OCI-LY7 (cell line): Measurements from ENCODE around the gene GRM5. TPM values are rescaled to one million over a fixed set of nuclear protein-coding genes. Genes with fewer than 3 reads are reported as not detected.
"Not testable (repeated sequence)": the region's sequence is repeated elsewhere in the genome, so short reads cannot be mapped to it uniquely, and the experiment has no call there.

ENCODE experiments used
- Bru-seq: library from RNA; stranded (reverse); fragments of 400-500 nt; gene quantifications from one replicate; lab custom pipeline; 2021; lab: Mats Ljungman, UMichigan
- BruChase-seq, 2 experiments: library from RNA; stranded (reverse); fragments of 400-500 nt; gene quantifications; one replicate each; lab custom pipeline; 2021; lab: Mats Ljungman, UMichigan
- BruUV-seq: library from RNA; stranded (reverse); fragments of 400-500 nt; replicated peaks from 2 replicates; lab custom pipeline; 2021; lab: Mats Ljungman, UMichigan
- CTCF ChIA-PET: fragments of 300-600 bp; sonication (Branson Sonifier 250); formaldehyde crosslinking; loops from one replicate; lab custom pipeline; 2022; ENCODE audit warnings: antibody characterized with exemption; ENCODE audit not compliant: unreplicated experiment; lab: Charles Lee
- POLR2A ChIA-PET: fragments of 300-600 bp; sonication (Branson Sonifier 250); formaldehyde crosslinking; loops from one replicate; lab custom pipeline; 2022; ENCODE audit warnings: antibody characterized with exemption; lab: Charles Lee
- DNase-seq: peaks from one replicate; pipeline ENCODE4 v3.0.0-alpha.2; 2015; ENCODE audit warnings: low spot score
- H2AFZ ChIP-seq: fragments of 200-600 bp; sonication (generic), shearing (Covaris generic); 2 replicates; pipeline ENCODE4 v1.6.1; 2014; ENCODE audit warnings: mild to moderate bottlenecking, antibody characterized with exemption, low read length, moderate library complexity
- H3K27ac ChIP-seq: fragments of 200-600 bp; sonication (generic); 2 replicates; pipeline ENCODE4 v1.5.1; 2014; ENCODE audit warnings: mixed run types, low read depth, mild to moderate bottlenecking, moderate library complexity, low read length, inconsistent platforms; ENCODE audit not compliant: poor library complexity, severe bottlenecking
- H3K36me3 ChIP-seq: fragments of 200-600 bp; sonication (generic); 2 replicates; pipeline ENCODE4 v1.6.1; 2014; ENCODE audit warnings: mild to moderate bottlenecking, antibody characterized with exemption, low read length, moderate library complexity, mixed read lengths; ENCODE audit not compliant: insufficient read depth
- H3K4me1 ChIP-seq: fragments of 200-600 bp; sonication (generic); 2 replicates; pipeline ENCODE4 v1.5.1; 2014; ENCODE audit warnings: mild to moderate bottlenecking, low read length; ENCODE audit not compliant: insufficient read depth, poor library complexity, severe bottlenecking
- H3K4me2 ChIP-seq: fragments of 200-600 bp; sonication (generic); 2 replicates; pipeline ENCODE4 v1.6.1; 2014; ENCODE audit warnings: mild to moderate bottlenecking, low read length
- H3K4me3 ChIP-seq: fragments of 200-600 bp; sonication (generic); 2 replicates; pipeline ENCODE4 v1.5.1; 2014; ENCODE audit warnings: mild to moderate bottlenecking, low read depth, low read length; ENCODE audit not compliant: poor library complexity, severe bottlenecking
- H3K79me2 ChIP-seq: fragments of 200-600 bp; sonication (generic); 2 replicates; pipeline ENCODE4 v1.6.1; 2016; ENCODE audit warnings: low read depth, mild to moderate bottlenecking, low read length, moderate library complexity, mixed read lengths; ENCODE audit not compliant: insufficient read depth
- H3K9me2 ChIP-seq: fragments of 200-600 bp; sonication (generic); 2 replicates; pipeline ENCODE4 v1.6.1; 2016; ENCODE audit warnings: mild to moderate bottlenecking, low read length, mixed read lengths; ENCODE audit not compliant: insufficient read depth
- H3K9me3 ChIP-seq: fragments of 200-600 bp; sonication (generic); 2 replicates; pipeline ENCODE4 v1.6.1; 2014; ENCODE audit warnings: mild to moderate bottlenecking, mixed run types, low read length, mixed read lengths
- H4K20me1 ChIP-seq: fragments of 200-600 bp; sonication (generic); 2 replicates; pipeline ENCODE4 v1.6.1; 2014; ENCODE audit warnings: mild to moderate bottlenecking, antibody characterized with exemption, low read length, moderate library complexity, mixed read lengths; ENCODE audit not compliant: insufficient read depth
- CTCF ChIP-seq: fragments of 200-600 bp; sonication (generic); conservative IDR thresholded peaks from 2 replicates; pipeline ENCODE4 v1.5.1; 2014; ENCODE audit warnings: mild to moderate bottlenecking, antibody characterized with exemption, low read length, moderate library complexity, mixed read lengths
- intact Hi-C: fragments of 100-400 bp; cut with micrococcal nuclease; formaldehyde crosslinking; loops from one replicate; pipeline ENCODE4 v1.10.0; 2022; ENCODE audit not compliant: unreplicated experiment
- long read RNA-seq: library from polyadenylated mRNA; stranded (forward); transcript quantifications from one replicate; pipeline ENCODE4 v2.0.0, GENCODE V29; 2022
- total RNA-seq, 2 experiments: library from RNA; depleted of rRNA in 1 of 2; stranded (reverse); fragments of >200 nt in 1 of 2; shearing (Covaris generic) in 1 of 2; gene quantifications; 2 replicates each; pipeline ENCODE4 v1.2.3, GENCODE V29; 2014 to 2022

The GRM5 gene
- not detected in 2 replicates for total RNA-seq (2014; rRNA removed; shearing (Covaris generic))
- total RNA-seq (2022) = not detected in 2 replicates
- percentile 5 among the genes with signal in this experiment for Bru-seq, nascent RNA
- percentile 3 among the genes with signal in this experiment for BruChase-seq, experiment 1, labeled RNA remaining after a 6-hour chase
- percentile 1 among the genes with signal in this experiment for BruChase-seq, experiment 2, labeled RNA remaining after a 2-hour chase
- long read RNA-seq = 0 reads

- DNase-seq, H3K9me2 ChIP-seq, H3K9me3 ChIP-seq, CTCF ChIA-PET, POLR2A ChIA-PET, H3K4me1 ChIP-seq, H3K36me3 ChIP-seq, H3K79me2 ChIP-seq, H3K4me3 ChIP-seq, H3K4me2 ChIP-seq, BruUV-seq, H4K20me1 ChIP-seq, H2AFZ ChIP-seq, H3K27ac ChIP-seq, intact Hi-C loops: not testable (repeated sequence)
Measured at GRCh38 chr11:89065651-89066201, at the start of gene GRM5. Gene GRM5, minus strand, starts transcription at chr11:89065982. Its CDS starts 18,110 bp downstream, at chr11:89047872.

GRCh38 chr11:89097956-89098355 is 32.2 kb upstream of the GRM5 start:
- POLR2A ChIA-PET, intact Hi-C loops, H3K9me2 ChIP-seq, BruUV-seq, H3K4me1 ChIP-seq, H3K27ac ChIP-seq, H3K79me2 ChIP-seq, H3K4me3 ChIP-seq, H3K9me3 ChIP-seq, H3K36me3 ChIP-seq, H2AFZ ChIP-seq, H4K20me1 ChIP-seq, H3K4me2 ChIP-seq, CTCF ChIA-PET: not testable (repeated sequence)
- peak; percentile 10 for DNase-seq
- TF ChIP-seq CTCF = peak; percentile 76

- H3K27ac ChIP-seq, H3K4me1 ChIP-seq, CTCF ChIA-PET, H2AFZ ChIP-seq, H4K20me1 ChIP-seq, H3K4me2 ChIP-seq, POLR2A ChIA-PET, BruUV-seq, intact Hi-C loops, H3K9me3 ChIP-seq, DNase-seq, H3K4me3 ChIP-seq, H3K79me2 ChIP-seq, H3K36me3 ChIP-seq, H3K9me2 ChIP-seq: not testable (repeated sequence)
Measured at GRCh38 chr11:89093806-89094205, 28.0 kb upstream of the GRM5 start.

GRCh38 chr11:89084951-89085350 is 19.2 kb upstream of the GRM5 start:
- intact Hi-C loops, H3K4me1 ChIP-seq, POLR2A ChIA-PET, H3K79me2 ChIP-seq, H2AFZ ChIP-seq, H3K4me3 ChIP-seq, BruUV-seq, H3K9me3 ChIP-seq, H4K20me1 ChIP-seq, H3K4me2 ChIP-seq, CTCF ChIA-PET, H3K36me3 ChIP-seq, DNase-seq, H3K9me2 ChIP-seq, H3K27ac ChIP-seq: not testable (repeated sequence)

GRCh38 chr11:89070911-89071310 is 5.1 kb upstream of the GRM5 start:
- H3K27ac ChIP-seq, CTCF ChIA-PET, H3K36me3 ChIP-seq, H3K9me2 ChIP-seq, intact Hi-C loops, H3K9me3 ChIP-seq, POLR2A ChIA-PET, H2AFZ ChIP-seq, H3K4me3 ChIP-seq, H3K4me2 ChIP-seq, H3K79me2 ChIP-seq, H4K20me1 ChIP-seq, DNase-seq, BruUV-seq, H3K4me1 ChIP-seq: not testable (repeated sequence)
